Subcutaneous abdominal adipose tissue (tissue), 5 donors: ENCODE results near the gene PPP1R13L.

Experiments
- H3K27ac ChIP-seq: one replicate; pipeline ENCODE4 v1.7.0; 2013; ENCODE audit warnings: low read depth, mild to moderate bottlenecking, inconsistent platforms, low read length, moderate library complexity
- H3K27me3 ChIP-seq, 5 donors: one replicate each; pipeline ENCODE4 v1.7.0; 2013; ENCODE audit warnings: low read length in 5 of 5, inconsistent platforms in 1 of 5; ENCODE audit not compliant: control insufficient read depth in 5 of 5, insufficient read depth in 4 of 5
- H3K36me3 ChIP-seq, 5 donors: one replicate each; pipeline ENCODE4 v1.7.0; 2013; ENCODE audit warnings: low read length in 5 of 5; ENCODE audit not compliant: control insufficient read depth in 5 of 5, insufficient read depth in 5 of 5
- H3K4me1 ChIP-seq, 5 donors: one replicate each; pipeline ENCODE4 v1.7.0; 2013; ENCODE audit warnings: low read length in 5 of 5, mild to moderate bottlenecking in 3 of 5, moderate library complexity in 1 of 5; ENCODE audit not compliant: control insufficient read depth in 5 of 5, insufficient read depth in 5 of 5
- H3K4me3 ChIP-seq, 5 donors: one replicate each; pipeline ENCODE4 v1.7.0; 2013; ENCODE audit warnings: low read length in 5 of 5, low read depth in 1 of 5
- H3K9ac ChIP-seq, 5 donors: one replicate each; pipeline ENCODE4 v1.7.0; 2013; ENCODE audit warnings: low read length in 5 of 5, mild to moderate bottlenecking in 4 of 5, moderate library complexity in 3 of 5
- H3K9me3 ChIP-seq, 5 donors: one replicate each; pipeline ENCODE4 v1.7.0; 2013; ENCODE audit warnings: low read length in 5 of 5; ENCODE audit not compliant: control insufficient read depth in 5 of 5
- donor health status: healthy.
- donor health status: healthy.
- donor health status: healthy.
- donor health status: healthy.
- donor health status: healthy.

The PPP1R13L gene

DNA sequence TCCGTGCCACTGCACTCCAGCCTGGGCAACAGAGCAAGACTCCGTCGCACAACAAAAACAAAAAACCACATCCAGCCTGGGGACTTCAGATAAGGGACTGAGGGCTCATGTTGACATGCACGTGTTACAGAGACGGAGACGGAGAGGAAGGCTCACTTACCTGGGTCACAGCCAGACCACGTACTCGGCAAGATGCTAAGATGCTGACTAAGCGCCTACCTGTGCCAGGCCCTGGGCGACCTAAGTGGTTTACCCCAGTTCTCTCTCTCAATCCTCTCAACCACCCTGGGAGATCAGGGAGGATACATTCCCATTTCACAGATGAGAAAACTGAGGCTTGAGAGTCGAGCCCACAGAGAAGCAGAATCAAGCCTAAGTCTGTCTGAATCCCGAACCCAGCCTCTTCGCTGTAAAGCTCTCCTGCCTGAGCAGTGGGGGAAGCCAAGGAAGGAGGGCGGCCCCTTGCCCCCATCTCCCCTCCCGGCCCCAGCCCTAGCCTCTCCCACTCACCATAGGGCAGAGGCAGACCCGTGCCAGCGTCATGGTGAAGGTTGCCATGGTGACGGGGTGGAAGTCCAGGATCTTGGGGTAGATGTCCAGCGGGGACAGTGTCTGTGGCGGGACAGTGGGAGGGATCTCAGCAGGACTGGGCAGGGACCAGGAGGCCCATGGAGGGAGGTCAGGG lies 48.0 kb downstream of the PPP1R13L start:
- Histone ChIP-seq H3K27me3 (no peaks in the 10 kb centered on the region), H3K36me3 (peaks cover 0 to 77% (median 55%) of the 10 kb centered on the region in 5 donors), H3K9me3 (no peaks in the 10 kb centered on the region), H3K27ac (no peak overlapping the region), H3K4me3 (no peak overlapping the region), H3K4me1 (no peaks in the 10 kb centered on the region), H3K9ac (no peak overlapping the region)

DNA sequence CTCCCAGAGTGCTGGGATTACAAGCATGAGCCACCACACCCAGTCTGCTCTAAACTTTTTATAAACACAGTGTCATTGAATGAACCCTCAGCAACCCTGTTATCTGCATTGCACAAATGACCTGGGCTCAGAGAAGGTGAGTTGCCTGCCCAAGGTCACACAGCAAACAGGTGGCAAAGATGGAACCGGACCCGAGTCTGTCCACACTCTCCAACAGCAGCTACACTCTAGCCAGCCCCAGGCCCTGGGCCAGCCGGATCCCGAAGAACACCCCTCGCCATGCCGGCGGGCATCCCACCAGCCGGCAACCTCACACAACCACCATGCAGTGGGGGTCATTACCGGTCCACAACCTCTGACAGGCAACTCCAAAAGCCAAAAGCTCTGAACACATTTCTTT lies 49.0 kb downstream of the PPP1R13L start:
- Histone ChIP-seq H3K36me3 (peaks cover 0 to 77% (median 55%) of the 10 kb centered on the region in 5 donors), H3K4me3 (no peak overlapping the region), H3K27me3 (no peaks in the 10 kb centered on the region), H3K27ac (no peak overlapping the region), H3K9ac (no peak overlapping the region), H3K4me1 (no peaks in the 10 kb centered on the region), H3K9me3 (no peaks in the 10 kb centered on the region)

DNA sequence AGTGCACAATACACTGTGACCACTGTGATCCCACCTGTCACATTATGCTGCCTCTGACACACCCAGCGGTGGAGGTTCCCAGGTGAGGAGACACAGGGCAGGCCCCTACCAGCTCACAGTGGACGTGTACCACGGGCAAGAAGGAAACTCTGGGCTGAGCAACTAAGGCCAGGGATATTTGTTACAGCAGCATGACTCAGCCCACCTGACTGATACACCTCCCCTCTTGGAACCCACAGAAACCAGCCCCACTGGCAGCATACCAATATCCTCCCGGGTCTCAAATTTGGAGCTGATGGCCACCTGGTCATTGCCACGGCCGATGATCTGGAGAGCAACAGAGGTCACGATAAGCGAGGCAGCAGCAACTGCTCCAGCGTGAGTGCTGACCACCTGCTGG lies 49.5 kb downstream of the PPP1R13L start:
- no peak overlapping the region for H3K4me3 ChIP-seq
- H3K36me3 ChIP-seq = peaks cover 0 to 80% (median 55%) of the 10 kb centered on the region in 5 donors
- no peaks in the 10 kb centered on the region for H3K27me3 ChIP-seq
- H3K27ac ChIP-seq = no peak overlapping the region
- no peaks in the 10 kb centered on the region for H3K9me3 ChIP-seq
- no peak overlapping the region for H3K9ac ChIP-seq
- no peaks in the 10 kb centered on the region for H3K4me1 ChIP-seq

DNA sequence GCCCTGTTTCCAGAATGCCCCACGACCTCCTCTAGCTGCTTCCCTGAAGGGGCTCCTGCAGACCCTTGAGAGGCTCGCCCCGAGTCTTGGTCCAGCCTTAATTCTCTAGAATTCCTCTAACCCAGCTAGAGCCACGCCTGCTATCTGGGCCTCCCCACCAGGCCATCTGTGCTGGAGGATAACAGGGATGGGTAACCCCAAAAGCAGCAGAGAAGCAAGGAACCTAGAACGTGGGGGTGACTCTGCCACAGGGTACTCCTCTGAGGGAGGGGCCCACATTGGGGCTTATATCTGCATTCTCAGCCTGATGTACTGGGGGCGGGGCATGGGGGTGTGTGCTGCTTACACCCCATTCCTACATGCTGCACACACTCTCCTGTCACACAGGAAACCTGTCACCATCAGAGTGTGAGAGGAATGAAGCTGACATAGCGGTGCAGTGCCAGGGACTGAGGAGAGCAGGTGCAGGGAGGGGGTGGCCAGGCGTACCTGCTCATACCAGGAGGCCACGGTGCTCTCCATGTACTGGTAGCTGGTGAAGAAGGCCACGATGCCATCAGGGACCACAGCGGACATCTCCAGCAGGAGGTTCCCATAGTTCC lies 50.5 kb downstream of the PPP1R13L start:
- Histone ChIP-seq H3K36me3 (peaks cover 0 to 80% (median 54%) of the 10 kb centered on the region in 5 donors), H3K4me3 (no peak overlapping the region)

DNA sequence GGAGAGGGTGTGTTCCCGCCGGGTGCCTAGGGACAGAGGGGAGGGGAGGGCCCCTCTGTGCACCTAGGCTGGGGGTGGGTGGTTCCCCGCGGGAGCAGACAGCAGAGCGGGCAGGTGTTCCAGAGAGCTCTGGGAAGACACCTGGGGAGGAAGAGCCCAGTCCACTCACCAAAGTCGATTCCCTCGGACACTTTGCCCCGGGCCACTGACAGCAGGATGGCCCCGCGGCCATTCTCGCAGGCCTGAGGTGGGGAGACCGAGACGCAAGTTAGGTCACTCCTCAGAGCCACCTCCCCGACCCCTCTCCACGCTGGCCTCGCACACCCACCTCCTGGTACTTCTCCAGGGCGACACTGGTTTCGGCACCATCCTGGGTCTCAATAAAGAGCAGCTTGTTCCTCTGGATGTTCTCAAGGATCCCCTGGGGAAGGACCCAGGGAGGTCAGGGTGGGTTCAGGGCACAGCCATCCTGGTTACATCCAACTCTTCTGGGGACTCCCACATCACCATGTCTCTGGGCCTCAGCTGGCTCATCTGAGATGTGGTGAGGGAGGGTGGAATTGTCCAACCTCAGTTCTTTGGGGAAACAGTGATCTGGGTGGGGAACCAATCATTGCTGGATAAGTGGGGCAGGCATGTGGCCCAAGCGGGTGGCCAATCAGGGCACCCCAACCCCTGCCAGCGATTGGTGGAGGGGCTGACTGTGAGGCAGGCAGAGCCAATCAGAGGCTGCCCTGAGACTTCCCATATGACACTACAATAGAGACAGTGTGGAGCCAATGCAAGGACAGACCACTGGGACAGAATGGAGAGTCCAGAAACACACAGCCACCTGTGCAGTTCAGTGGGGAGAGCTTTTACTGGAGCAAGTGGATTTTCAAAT lies 51.7 kb downstream of the PPP1R13L start:
- H3K9ac ChIP-seq = no peak overlapping the region
- peaks cover 0 to 2% (median under 1%) of the 10 kb centered on the region in 5 donors for H3K27me3 ChIP-seq
- H3K4me1 ChIP-seq = no peaks in the 10 kb centered on the region
- H3K36me3 ChIP-seq = peaks cover 0 to 69% (median 48%) of the 10 kb centered on the region in 5 donors
- no peaks in the 10 kb centered on the region for H3K9me3 ChIP-seq
- no peak overlapping the region for H3K27ac ChIP-seq
- H3K4me3 ChIP-seq = no peak overlapping the region

More for the DNA sequence above, 50.5 kb downstream of the PPP1R13L start:
- H3K9me3 ChIP-seq = no peaks in the 10 kb centered on the region
- H3K27me3 ChIP-seq = no peaks in the 10 kb centered on the region
- H3K27ac ChIP-seq = no peak overlapping the region
- H3K9ac ChIP-seq = no peak overlapping the region
- H3K4me1 ChIP-seq = no peaks in the 10 kb centered on the region

DNA sequence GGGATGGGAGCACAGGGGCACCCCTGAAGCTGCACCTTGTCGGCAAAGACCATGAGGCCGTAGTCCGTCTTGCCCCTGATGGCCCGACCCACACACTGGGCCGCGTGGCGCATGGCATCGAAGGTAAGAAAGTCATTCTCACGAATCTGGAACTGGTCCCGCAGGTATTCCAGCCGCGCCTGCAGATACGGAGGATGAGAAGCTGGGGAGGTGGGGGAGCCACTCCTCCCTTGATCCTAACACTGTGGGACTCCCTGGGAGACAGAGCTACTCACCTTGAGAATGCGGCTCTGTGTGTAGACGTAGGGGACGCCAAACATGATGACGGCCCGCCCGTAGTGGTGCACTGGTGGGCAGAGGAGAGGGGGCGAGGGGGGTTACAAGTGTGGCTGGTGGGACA lies 52.4 kb downstream of the PPP1R13L start:
- Histone ChIP-seq H3K4me1 (no peaks in the 10 kb centered on the region), H3K27ac (no peak overlapping the region), H3K4me3 (no peak overlapping the region), H3K27me3 (peaks cover 3 to 7% (median 6%) of the 10 kb centered on the region in 5 donors), H3K36me3 (peaks cover 0 to 69% (median 48%) of the 10 kb centered on the region in 5 donors), H3K9ac (no peak overlapping the region), H3K9me3 (no peaks in the 10 kb centered on the region)

DNA sequence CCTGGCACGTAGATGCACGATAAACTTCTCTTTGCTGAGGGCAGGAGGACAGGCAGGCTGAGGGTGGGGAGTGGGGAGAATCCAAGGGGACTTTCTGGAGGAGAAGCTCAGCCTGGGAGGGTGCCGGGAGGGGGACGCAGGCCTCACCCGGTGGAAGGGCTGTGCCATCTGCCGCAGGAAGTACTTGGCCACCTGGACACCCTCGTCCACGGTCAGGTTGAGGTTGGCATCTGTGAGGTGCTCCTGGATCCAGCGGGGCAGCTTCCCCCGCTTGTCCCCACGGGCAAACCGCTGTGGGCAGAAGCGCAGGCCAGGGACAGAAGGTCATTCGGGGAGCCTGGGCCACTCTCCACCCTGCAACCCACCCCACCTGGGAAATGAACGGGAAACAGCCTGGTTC lies 52.8 kb downstream of the PPP1R13L start:
- no peaks in the 10 kb centered on the region for H3K4me1 ChIP-seq
- H3K4me3 ChIP-seq = no peak overlapping the region
- no peak overlapping the region for H3K27ac ChIP-seq
- H3K9ac ChIP-seq = no peak overlapping the region
- H3K36me3 ChIP-seq = peaks cover 0 to 66% (median 48%) of the 10 kb centered on the region in 5 donors
- peaks cover 7 to 9% (median 8%) of the 10 kb centered on the region in 5 donors for H3K27me3 ChIP-seq
- no peaks in the 10 kb centered on the region for H3K9me3 ChIP-seq

DNA sequence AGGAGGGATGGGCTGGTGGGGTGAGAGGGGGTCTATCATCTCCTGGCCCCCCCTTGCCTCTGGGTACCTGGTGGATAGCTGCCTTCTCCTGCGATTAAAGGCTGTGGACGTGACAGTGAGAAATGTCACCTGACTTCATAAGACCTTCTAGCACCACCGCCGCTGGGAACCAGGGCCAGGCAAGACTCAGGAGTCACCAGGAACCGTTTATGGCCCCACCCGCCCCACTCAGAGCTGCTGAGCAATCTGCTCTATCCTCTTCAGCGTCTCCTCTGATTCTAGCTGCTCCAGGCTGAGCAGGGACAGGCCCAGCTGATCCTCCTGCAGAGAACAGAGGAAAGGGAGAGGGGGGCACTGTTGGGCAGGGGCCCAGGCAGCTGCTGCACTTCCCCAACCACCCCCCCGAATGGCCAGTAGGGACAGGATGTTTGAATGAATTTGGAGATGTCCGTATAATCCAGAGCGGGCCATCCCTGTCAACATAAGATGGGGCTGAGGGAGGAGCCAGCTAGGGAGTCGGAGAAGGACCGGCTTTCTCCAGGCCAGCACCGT lies 53.4 kb downstream of the PPP1R13L start:
- H3K36me3 ChIP-seq = peaks cover 0 to 60% (median 43%) of the 10 kb centered on the region in 5 donors
- H3K4me3 ChIP-seq = no peak overlapping the region
- H3K4me1 ChIP-seq = peaks cover 0 to 1% (median 0%) of the 10 kb centered on the region in 5 donors

DNA sequence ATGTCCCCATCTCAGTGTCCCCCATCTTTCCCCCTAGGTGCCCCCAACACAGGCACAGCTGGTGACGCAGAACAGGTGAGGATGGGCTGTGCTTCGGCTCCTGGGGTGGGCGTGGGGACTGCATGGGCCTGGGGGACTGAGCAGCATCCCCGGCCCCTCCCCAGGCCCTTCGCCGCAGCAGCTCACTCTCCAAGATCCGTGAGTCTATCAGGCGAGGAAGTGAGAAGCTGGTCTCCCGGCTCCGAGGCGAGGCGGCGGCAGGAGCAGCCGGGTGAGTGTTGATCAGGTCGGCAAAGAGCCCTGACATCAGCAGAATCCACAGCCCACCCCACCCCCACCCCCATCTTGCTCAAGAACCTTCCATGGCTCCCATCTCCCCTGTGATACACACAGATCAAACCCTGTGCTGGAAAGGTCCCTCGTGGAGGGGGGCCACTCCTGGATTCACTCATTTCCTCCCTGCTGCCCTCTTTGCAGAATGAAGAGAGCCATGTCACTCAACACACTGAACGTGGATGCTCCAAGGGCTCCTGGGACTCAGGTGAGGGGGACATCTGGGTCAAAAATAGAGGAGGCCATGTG lies 54.3 kb downstream of the PPP1R13L start:
- Histone ChIP-seq H3K4me1 (peaks cover 0 to 4% (median 0%) of the 10 kb centered on the region in 5 donors), H3K27me3 (peaks cover 16 to 18% (median 18%) of the 10 kb centered on the region in 5 donors), H3K9ac (no peak overlapping the region), H3K4me3 (no peak overlapping the region), H3K9me3 (no peaks in the 10 kb centered on the region), H3K27ac (no peak overlapping the region), H3K36me3 (peaks cover 0 to 53% (median 43%) of the 10 kb centered on the region in 5 donors)

More for the DNA sequence above, 53.4 kb downstream of the PPP1R13L start:
- peaks cover 11 to 13% (median 13%) of the 10 kb centered on the region in 5 donors for H3K27me3 ChIP-seq
- no peak overlapping the region for H3K27ac ChIP-seq
- H3K9me3 ChIP-seq = no peaks in the 10 kb centered on the region
- no peak overlapping the region for H3K9ac ChIP-seq
